ENCODE data around the gene BBC3.

- no peak for TF ChIP-seq CTCF (IDR thresholded peaks at IDR 0.05; ENCODE audit: insufficient read depth, low read length, poor library complexity, severe bottlenecking)
- no peak for TF ChIP-seq EZH2phosphoT487 (conservative IDR thresholded peaks at IDR 0.05; ENCODE audit: low read length)
Measured at GRCh38 chr19:47253970-47254369, 23.0 kb upstream of the BBC3 start.

Data from SU-DHL-6 (cell line).